NCI-H1436 (cell line): ENCODE results near the gene ZBBX.
"Not testable (repeated sequence)": the region's sequence is repeated elsewhere in the genome, so short reads cannot be mapped to it uniquely, and the experiment has no call there.

Experiments
- DNase-seq: peaks from one replicate; lab custom pipeline; 2025; lab: John Stamatoyannopoulos, UW

Gene ZBBX

GRCh38 chr3:167380004-167380689 lies at the start of gene ZBBX:
Gene ZBBX (minus strand): TSS chr3:167380297. CDS start chr3:167372901, 7,396 bp downstream.
- peak; percentile 87 for DNase-seq

- not testable (repeated sequence) for DNase-seq
These were observed 46.9 kb upstream of the ZBBX start for GRCh38 chr3:167426962-167427361.

GRCh38 chr3:167422396-167422795 lies 42.3 kb upstream of the ZBBX start:
- DNase-seq: not testable (repeated sequence)

GRCh38 chr3:167409611-167410010 lies 29.5 kb upstream of the ZBBX start:
- DNase-seq: no peak

GRCh38 chr3:167406876-167407492 lies 26.9 kb upstream of the ZBBX start:
- DNase-seq: peak; percentile 30

GRCh38 chr3:167397826-167398225 lies 17.7 kb upstream of the ZBBX start:
- no peak for DNase-seq

GRCh38 chr3:167396075-167396474 lies 16.0 kb upstream of the ZBBX start:
- no peak for DNase-seq

GRCh38 chr3:167394003-167394402 lies 13.9 kb upstream of the ZBBX start:
- DNase-seq: no peak

GRCh38 chr3:167382155-167382554 lies 2.1 kb upstream of the ZBBX start:
- DNase-seq: no peak

GRCh38 chr3:167375478-167375877 lies 4.6 kb downstream of the ZBBX start:
- no peak for DNase-seq

GRCh38 chr3:167372138-167372537 lies 8.0 kb downstream of the ZBBX start:
- no peak for DNase-seq

- DNase-seq: no peak
These were observed 18.1 kb downstream of the ZBBX start for GRCh38 chr3:167361948-167362347.

- DNase-seq: no peak
These were observed 18.8 kb downstream of the ZBBX start for GRCh38 chr3:167361306-167361705.

GRCh38 chr3:167355446-167355845 lies 24.7 kb downstream of the ZBBX start:
- DNase-seq: no peak

GRCh38 chr3:167354751-167355150 lies 25.3 kb downstream of the ZBBX start:
- DNase-seq: no peak

GRCh38 chr3:167350245-167350862 lies 29.7 kb downstream of the ZBBX start:
- peak; percentile 28 for DNase-seq

GRCh38 chr3:167346171-167346570 lies 33.9 kb downstream of the ZBBX start:
- DNase-seq: no peak

- DNase-seq: no peak
These were observed 48.9 kb downstream of the ZBBX start for GRCh38 chr3:167330993-167331785.

- no peak for DNase-seq
These were observed 56.5 kb downstream of the ZBBX start for GRCh38 chr3:167323572-167323971.

- DNase-seq: no peak
These were observed 61.0 kb downstream of the ZBBX start for GRCh38 chr3:167318996-167319615.

GRCh38 chr3:167318306-167318705 lies 61.8 kb downstream of the ZBBX start:
- DNase-seq: no peak

- no peak for DNase-seq
These were observed 73.8 kb downstream of the ZBBX start for GRCh38 chr3:167306319-167306718.
